Heart left ventricle (tissue), 13 donors: ENCODE data around the gene CHAMP1.

Source experiments
- POLR2A ChIP-seq, 2 donors: fragments of 450-650 bp; IDR thresholded peaks; one replicate each; pipeline ENCODE4 v1.6.1; 2017; ENCODE audit warnings: antibody characterized with exemption in 2 of 2, mild to moderate bottlenecking in 2 of 2, moderate library complexity in 2 of 2
- TF ChIP-seq, protein P1 (sequence below), 12 donors: fragments of 200-600 bp; sonication (generic) in 4 of 12; IDR thresholded peaks; one replicate each; pipeline versions ENCODE4 v1.5.0 to v1.8.0; 2018 to 2022; ENCODE audit warnings: antibody characterized with exemption in 12 of 12, mild to moderate bottlenecking in 5 of 12
- donor health status: ischemic (EF 13 %, LVEDD 7.1; RV severe dilation, severe dysfunction).
- donor health status: DM: no; HTN: yes; CAD: no.
- donor health status: DM: no; HTN: no; CAD: no.
- donor health status: ischemic (EF 25% LVEDD 6.9; RV normal size, moderate dysfunction).
- donor health status: ischemic (EF 25% LVEDD 5.7; RV mildly dilated, moderate dysfunction).
- donor health status: ischemic (EF 35%, LVEDD 5.7; RV mildly dilated, moderate dysfunction).
- donor health status: nonischemic (EF 11% LVEDD 7.7; RV severe dilation, severe dysfunction).
- donor health status: DM: yes; HTN: yes; CAD: no.
- donor health status: PGD.
- donor health status: ischemic (EF 29% LVEDD 5.4; RV normal size, mild dysfunction).
- donor health status: nonischemic (EF 23%, LVEDD 6.1; RV moderate dilation, normal function).

DNA sequence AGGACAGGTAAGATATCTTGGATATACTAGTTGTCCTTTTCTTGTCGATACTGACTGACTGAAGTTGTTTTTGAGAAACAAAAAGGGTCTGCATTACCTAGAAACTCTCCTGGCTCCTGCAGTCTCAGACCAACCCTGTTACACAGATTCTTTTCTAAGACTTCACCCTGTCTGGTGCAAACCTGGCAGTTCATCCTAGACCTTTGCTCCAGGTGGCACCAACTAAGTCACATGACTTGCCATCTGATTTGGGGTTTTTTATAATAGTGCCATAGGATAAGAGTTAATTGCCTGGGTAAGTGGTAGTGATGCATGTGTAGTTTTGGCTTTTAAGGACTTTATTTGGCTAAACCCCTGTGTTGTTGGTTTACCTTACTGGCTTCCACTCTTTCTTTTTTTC, 14.3 kb downstream of the CHAMP1 start:
- TF ChIP-seq, protein P1, sequence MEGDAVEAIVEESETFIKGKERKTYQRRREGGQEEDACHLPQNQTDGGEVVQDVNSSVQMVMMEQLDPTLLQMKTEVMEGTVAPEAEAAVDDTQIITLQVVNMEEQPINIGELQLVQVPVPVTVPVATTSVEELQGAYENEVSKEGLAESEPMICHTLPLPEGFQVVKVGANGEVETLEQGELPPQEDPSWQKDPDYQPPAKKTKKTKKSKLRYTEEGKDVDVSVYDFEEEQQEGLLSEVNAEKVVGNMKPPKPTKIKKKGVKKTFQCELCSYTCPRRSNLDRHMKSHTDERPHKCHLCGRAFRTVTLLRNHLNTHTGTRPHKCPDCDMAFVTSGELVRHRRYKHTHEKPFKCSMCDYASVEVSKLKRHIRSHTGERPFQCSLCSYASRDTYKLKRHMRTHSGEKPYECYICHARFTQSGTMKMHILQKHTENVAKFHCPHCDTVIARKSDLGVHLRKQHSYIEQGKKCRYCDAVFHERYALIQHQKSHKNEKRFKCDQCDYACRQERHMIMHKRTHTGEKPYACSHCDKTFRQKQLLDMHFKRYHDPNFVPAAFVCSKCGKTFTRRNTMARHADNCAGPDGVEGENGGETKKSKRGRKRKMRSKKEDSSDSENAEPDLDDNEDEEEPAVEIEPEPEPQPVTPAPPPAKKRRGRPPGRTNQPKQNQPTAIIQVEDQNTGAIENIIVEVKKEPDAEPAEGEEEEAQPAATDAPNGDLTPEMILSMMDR (IDR thresholded peaks at IDR 0.05) = no peak
- TF ChIP-seq POLR2A (IDR thresholded peaks at IDR 0.05) = no peak
